Measurements from ENCODE around the gene TAS2R14. TPM values are rescaled to one million over a fixed set of nuclear protein-coding genes. Genes with fewer than 3 reads are reported as not detected.

TAS2R14 gene
- total and polyA plus RNA-seq, 12 donors = 0.30 to 1.7 (median 0.91) TPM

- H3K36me3 ChIP-seq = no peaks in the 10 kb centered on the region
- ATAC-seq (no peak), DNase-seq (no peak)
- peaks cover 0 to 10% (median 0%) of the 10 kb centered on the region in 11 donors for H3K9me3 ChIP-seq
- H3K27ac ChIP-seq = no peak overlapping the region
- no peak overlapping the region for H3K4me3 ChIP-seq
- no peaks in the 10 kb centered on the region for H3K27me3 ChIP-seq
- 90 to 92% methylated on average over 2 of the region's 2 CpGs for WGBS, 2 donors
- no peaks in the 10 kb centered on the region for H3K4me1 ChIP-seq
- intact Hi-C loops (cut with DNase I) = no loop called here
- no peak for TF ChIP-seq CTCF (IDR thresholded peaks at IDR 0.05)
Measured at GRCh38 chr12:10940389-10940788, 1.3 kb upstream of the TAS2R14 start.

GRCh38 chr12:10936506-10936905 is 2.6 kb downstream of the TAS2R14 start:
- Histone ChIP-seq H3K4me3 (no peak overlapping the region), H3K27me3 (no peaks in the 10 kb centered on the region), H3K9me3 (no peaks in the 10 kb centered on the region), H3K4me1 (no peaks in the 10 kb centered on the region), H3K27ac (no peak overlapping the region), H3K36me3 (no peaks in the 10 kb centered on the region)
- no peak for TF ChIP-seq CTCF (IDR thresholded peaks at IDR 0.05)
- ATAC-seq = no peak
- no peak for DNase-seq
- intact Hi-C loops (cut with DNase I) = no loop called here
- WGBS, 2 donors = 92 to 94% methylated on average over 1 of the region's 1 CpG

GRCh38 chr12:10928746-10929286 is 10.2 kb downstream of the TAS2R14 start, which contains the start of gene PRH2:
Gene PRH2 (plus strand): TSS chr12:10929236. CDS start chr12:10929274, 38 bp downstream.
- no peak for TF ChIP-seq CTCF (IDR thresholded peaks at IDR 0.05)
- Histone ChIP-seq H3K36me3 (no peaks in the 10 kb centered on the region), H3K4me3 (no peak within 1 kb of the TSS), H3K9me3 (no peaks in the 10 kb centered on the region), H3K4me1 (peaks cover 0 to 3% (median 0%) of the 10 kb centered on the region in 9 donors), H3K27me3 (no peaks in the 10 kb centered on the region), H3K27ac (no peak within 1 kb of the TSS)
- 93 to 99% methylated on average over 5 of the region's 5 CpGs for WGBS, 2 donors
- intact Hi-C loops (cut with DNase I) = no loop called here
- ATAC-seq = no peak
- DNase-seq = no peak

GRCh38 chr12:10926269-10926668 is 12.8 kb downstream of the TAS2R14 start:
- intact Hi-C loops (cut with DNase I) = no loop called here
- WGBS, 2 donors = 85 to 89% methylated on average over 5 of the region's 5 CpGs
- no peaks in the 10 kb centered on the region for H3K36me3 ChIP-seq
- DNase-seq = no peak
- H3K4me3 ChIP-seq = no peak overlapping the region
- H3K9me3 ChIP-seq = no peaks in the 10 kb centered on the region
- H3K4me1 ChIP-seq = peaks cover 0 to 3% (median 0%) of the 10 kb centered on the region in 9 donors
- no peak for ATAC-seq
- no peak for TF ChIP-seq CTCF (IDR thresholded peaks at IDR 0.05)
- H3K27me3 ChIP-seq = no peaks in the 10 kb centered on the region
- H3K27ac ChIP-seq = no peak overlapping the region
